Measurements from ENCODE around the gene PRRT1B. TPM values are rescaled to one million over a fixed set of nuclear protein-coding genes. Genes with fewer than 3 reads are reported as not detected.

The PRRT1B gene
- total and polyA plus RNA-seq, 9 of the 15 experiments (the other 6 are each of a cell fraction or from before 2014, with no cell fraction given): not detected

- ATAC-seq: no peak
These were observed 8.9 kb downstream of the PRRT1B start for GRCh38 chr9:131554087-131554842.

More at GRCh38 chr9:131554087-131554842, 8.9 kb downstream of the PRRT1B start:
- Histone ChIP-seq H3K9ac (ENCODE audit: insufficient read depth in 1 of 2, low read depth in 2 of 2, low read length in 2 of 2) (no peak overlapping the region), H4K20me1 (replicated peaks; ENCODE audit: control insufficient read depth, insufficient read depth, low read length) (no peaks in the 10 kb centered on the region), H3K4me2 (ENCODE audit: insufficient read depth, low read length) (no peak overlapping the region), H3K27ac (ENCODE audit: extremely low read depth, low read depth, low read length) (no peak overlapping the region), H3K9me3 (replicated peaks; ENCODE audit: control insufficient read depth, insufficient read depth, low read depth, low read length) (no peaks in the 10 kb centered on the region), H3K27me3 (ENCODE audit: control insufficient read depth in 2 of 2, insufficient read depth in 2 of 2, low read length in 2 of 2) (peaks cover 11% of the 10 kb centered on the region in 2 experiments; a peak in 3 of 5 replicates), H3K79me2 (ENCODE audit: control insufficient read depth, insufficient read depth, low read length) (no peaks in the 10 kb centered on the region), H3K4me1 (replicated peaks in 1 of 2; ENCODE audit: control insufficient read depth in 2 of 2, insufficient read depth in 2 of 2, low read length in 2 of 2) (peaks cover 0 to 18% of the 10 kb centered on the region in 2 experiments; a peak in 2 of 5 replicates), H3K9me1 (ENCODE audit: control insufficient read depth, insufficient read depth, low read length) (no peaks in the 10 kb centered on the region), H2AFZ (ENCODE audit: low read depth, low read length) (no peak overlapping the region), H3K36me3 (ENCODE audit: control insufficient read depth, insufficient read depth, low read length) (no peaks in the 10 kb centered on the region), H3K4me3 (no peak overlapping the region)
- ChIA-PET POLR2A (interaction anchor here (0.6 to 1.0 kb wide), 3 partner anchors 22 to 1394 kb away, joined by 3 read pairs; no protein-coding TSS in a partner anchor), CTCF (ENCODE audit: low intra/inter-chr PET ratio) (no interaction called here)
- intact Hi-C loops (cut with micrococcal nuclease) (no loop called here), in situ Hi-C loops (cut with MboI) (no loop called here)
- 40% methylated on average over 6 of the region's 60 CpGs for WGBS (ENCODE audit: insufficient coverage, low coverage, missing lambda C conversion rate)
- DNase-seq (ENCODE audit: extremely low read depth in 1 of 4, low spot score in 3 of 4) (no peak), FAIRE-seq (no peak)
- BruUV-seq (replicated peaks): no TSS peak
- TF ChIP-seq, protein P1, sequence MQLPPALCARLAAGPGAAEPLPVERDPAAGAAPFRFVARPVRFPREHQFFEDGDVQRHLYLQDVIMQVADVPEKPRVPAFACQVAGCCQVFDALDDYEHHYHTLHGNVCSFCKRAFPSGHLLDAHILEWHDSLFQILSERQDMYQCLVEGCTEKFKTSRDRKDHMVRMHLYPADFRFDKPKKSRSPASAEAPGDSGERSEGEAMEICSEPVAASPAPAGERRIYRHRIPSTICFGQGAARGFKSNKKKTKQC (CRISPR knock-in tag; IDR thresholded peaks at IDR 0.05): no peak
- TF ChIP-seq CTBP1 (IDR thresholded peaks at IDR 0.05; ENCODE audit: borderline replicate concordance) (no peak), FOS (IDR thresholded peaks at IDR 0.05; ENCODE audit: extremely low read depth, insufficient read length) (no peak), KLF16 (IDR thresholded peaks at IDR 0.05) (no peak), GABPA (tag; conservative IDR thresholded peaks at IDR 0.05; ENCODE audit: low read depth) (no peak), HDAC1 (IDR thresholded peaks at IDR 0.05) (no peak), ZNF507 (tag; conservative IDR thresholded peaks at IDR 0.05) (no peak), NCOA4 (IDR thresholded peaks at IDR 0.05; ENCODE audit: partially characterized antibody) (no peak)
